ENCODE data around the gene CDA.

CDA gene

GRCh38 chr1:20618550-20618949 lies 29.7 kb downstream of the CDA start:
- DNase-seq, result no peak

DNA sequence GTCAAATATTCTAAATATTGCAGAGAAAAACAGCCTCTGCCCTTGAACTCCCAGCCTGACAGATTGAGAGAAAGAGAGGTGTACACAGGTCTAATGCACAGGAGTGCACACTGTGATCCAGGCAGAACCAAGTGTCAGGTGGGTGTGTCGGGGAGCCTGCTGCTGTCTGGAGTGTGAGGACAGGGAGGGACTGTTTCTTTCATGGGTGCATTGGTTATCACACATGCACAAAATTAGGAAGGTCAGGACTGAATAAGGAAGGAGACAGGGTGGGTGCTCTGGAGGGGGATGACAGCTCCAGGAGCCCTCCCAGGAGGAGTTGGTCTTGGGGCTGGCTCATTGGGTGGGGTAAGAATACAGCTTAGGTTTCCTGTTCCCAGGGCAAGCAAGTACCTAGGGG lies 31.1 kb downstream of the CDA start:
- DNase-seq, result no peak

DNA sequence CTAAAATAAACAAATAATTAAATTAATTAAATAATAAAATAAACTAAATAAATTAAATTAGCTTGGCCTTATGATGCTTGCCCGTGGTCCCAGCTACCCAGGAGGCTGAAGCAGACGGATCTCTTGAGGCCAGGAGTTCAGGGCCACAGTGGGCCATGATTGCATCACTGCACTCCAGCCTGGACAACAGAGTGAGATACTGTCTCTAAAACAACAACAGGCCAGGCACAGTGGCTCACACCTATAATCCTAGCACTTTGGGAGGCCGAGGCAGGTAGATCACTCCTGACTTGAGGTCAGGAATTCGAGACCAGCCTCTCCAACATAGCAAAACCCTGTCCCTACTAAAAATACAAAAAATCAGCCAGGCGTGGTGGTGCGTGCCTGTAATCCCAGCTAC lies 32.1 kb downstream of the CDA start:
- no peak for DNase-seq

- DNase-seq, result no peak
These were observed 35.8 kb downstream of the CDA start for GRCh38 chr1:20624709-20625108.

DNA sequence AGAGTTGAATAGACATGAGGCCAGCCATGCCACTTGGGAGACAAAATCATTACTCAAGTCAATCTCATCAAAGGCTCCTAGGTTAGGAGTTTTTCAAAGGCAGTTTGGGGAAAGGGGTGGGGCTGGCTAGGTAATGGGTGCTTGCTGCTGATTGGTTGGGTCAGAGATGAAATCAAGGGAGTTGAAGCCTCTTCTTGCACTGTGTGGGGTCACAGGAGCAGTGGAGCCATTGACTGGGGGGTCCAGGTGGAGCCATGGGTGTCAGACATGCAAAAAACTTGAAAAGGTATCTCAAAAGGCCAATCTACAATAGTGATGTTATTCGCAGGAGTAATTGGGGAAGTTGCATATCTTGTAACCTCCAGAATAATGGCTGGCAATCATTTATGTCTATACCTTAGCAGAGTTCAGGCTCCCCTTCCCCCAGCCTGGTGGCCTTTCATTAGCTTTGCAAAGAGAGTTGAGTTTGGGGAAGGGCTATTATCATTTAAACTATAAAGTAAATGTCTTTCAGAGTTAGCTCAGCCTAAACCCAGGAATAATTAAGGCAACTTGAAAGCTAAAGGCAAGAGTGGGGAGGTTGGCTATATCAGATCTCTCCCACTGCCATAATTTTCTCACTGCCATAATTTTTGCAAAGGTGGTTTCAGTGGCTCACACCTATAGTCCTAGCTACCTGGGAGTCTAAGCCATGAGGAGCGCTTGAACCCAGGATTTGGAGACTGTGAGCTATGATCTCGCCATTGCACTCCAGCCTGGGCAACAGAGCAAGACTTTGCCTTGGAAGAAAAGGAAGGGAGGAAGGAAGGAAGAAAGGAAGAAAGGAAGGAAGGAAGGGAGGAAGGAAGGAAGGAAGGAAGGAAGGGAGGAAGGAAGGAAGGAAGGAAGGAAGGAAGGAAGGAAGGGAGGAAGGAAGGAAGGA lies 36.5 kb downstream of the CDA start:
- DNase-seq, result no peak

DNA sequence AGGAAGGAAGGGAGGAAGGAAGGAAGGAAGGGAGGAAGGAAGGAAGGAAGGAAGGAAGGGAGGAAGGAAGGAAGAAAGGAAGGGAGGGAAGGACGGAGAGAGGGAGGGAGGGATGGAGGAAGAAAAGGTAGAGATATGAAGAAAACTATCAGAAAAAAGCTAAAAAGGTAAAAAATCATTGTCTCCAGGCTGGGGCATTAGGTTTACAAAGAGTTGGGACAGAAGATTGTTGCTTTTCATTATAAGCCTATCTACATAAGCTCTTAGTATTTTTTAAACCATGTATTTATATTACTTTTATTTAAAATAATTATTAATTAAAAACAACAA lies 37.2 kb downstream of the CDA start:
- no peak for DNase-seq

- no peak for DNase-seq
These were observed 37.6 kb downstream of the CDA start for GRCh38 chr1:20626524-20626923.

DNA sequence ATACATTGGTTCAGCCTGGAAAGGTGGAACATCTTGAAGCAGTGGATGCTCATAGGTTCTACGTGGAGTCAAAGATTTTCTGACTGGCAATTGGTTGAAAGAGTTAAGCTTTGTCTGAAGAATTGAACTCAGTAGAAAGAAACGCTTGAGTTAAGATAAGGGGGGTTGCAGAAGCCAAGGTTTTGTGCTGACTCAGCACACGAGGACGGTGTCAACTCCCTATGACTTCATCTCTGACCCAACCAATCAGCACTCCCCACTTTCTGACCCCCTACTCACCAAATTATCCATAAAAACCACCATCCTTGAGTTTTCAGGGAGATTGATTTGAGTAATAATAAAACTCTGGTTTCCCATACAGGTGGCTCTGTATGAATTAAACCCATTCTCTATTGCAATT lies 41.8 kb downstream of the CDA start:
- no peak for DNase-seq

DNA sequence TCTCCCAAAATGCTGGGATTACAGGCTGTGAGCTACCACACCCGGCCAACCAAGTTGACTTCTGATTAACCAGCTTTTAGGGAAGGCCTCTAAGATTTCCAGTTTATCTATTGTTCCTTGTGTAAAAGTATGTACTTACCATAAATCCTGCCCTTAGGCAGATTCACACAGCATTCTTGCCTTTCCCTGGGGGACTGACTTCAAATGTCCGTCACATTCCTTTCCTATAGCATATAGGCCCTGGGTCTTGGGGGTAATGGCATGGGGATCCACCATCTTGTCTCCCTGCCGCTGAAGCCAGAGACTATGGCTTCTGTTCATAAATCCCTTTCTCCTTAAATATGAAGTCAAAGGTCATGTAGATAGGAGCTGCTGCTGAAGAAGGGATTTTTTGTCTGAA lies 43.5 kb downstream of the CDA start:
- DNase-seq, result no peak

- peak; percentile 99 for DNase-seq
These were observed 44.5 kb downstream of the CDA start, which contains the start of gene PINK1 for GRCh38 chr1:20633190-20634064. Gene PINK1, plus strand, starts transcription at chr1:20633458. Its CDS starts 91 bp downstream, at chr1:20633549.

- DNase-seq, result peak; percentile 34
These were observed 45.2 kb downstream of the CDA start for GRCh38 chr1:20634065-20634593.

GRCh38 chr1:20634594-20635084 lies 45.7 kb downstream of the CDA start:
- peak; percentile 37 for DNase-seq

GRCh38 chr1:20636785-20637347 lies 48.0 kb downstream of the CDA start:
- DNase-seq, result no peak

DNA sequence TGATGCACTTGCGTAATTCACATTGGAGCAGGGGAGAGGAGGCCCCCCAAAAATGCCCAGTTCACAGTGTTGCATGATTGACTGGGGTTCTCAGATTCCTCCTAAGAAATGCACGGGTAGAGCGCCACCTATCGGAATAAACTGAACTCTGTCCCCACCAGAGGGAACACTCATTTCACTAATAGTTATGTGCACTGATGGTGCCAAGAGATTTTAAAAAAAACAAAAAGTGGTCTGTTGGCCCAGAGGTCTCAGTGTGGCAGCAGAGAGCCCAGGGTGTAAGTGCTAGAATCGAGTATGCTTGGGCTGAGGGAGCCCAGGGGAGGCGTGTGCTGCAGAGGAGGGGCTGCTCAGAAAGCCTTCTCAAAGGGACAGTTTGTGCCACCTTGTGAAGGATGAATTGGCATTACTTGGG lies 51.3 kb downstream of the CDA start:
- peak; percentile 41 for DNase-seq

GRCh38 chr1:20641975-20642374 lies 53.1 kb downstream of the CDA start:
- DNase-seq, result no peak

DNA sequence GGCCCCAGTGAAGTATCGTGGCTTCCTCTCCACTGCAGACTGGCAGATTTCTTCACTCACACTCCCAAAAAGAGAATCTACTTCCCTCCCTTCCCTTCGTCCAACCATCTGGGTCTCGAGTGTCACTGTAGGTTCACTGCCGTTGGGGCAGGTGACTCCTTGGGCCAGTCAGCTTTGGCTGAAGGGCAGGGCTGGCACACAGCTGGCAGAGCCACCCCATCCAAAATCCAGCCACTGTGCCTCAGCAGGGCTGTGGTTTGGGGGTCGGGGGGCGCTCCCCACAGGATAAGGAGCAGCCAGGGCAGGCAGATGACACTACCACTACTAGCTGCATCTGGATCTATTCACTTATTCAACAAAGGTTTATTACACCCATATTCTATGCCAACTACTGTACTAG lies 54.2 kb downstream of the CDA start:
- DNase-seq, result no peak

DNA sequence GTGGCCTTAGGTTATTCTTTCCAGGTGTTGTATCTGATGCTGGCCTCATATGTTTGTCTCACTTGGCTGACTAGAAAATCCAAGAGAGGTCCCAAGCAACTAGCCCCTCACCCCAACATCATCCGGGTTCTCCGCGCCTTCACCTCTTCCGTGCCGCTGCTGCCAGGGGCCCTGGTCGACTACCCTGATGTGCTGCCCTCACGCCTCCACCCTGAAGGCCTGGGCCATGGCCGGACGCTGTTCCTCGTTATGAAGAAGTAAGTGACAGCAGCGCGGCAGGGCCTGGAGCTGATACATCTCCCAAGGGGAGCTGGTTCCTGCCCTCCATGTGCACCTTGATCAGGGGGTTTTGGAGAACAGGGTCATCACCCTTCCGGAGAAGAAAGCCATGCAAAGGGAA lies 55.5 kb downstream of the CDA start:
- DNase-seq, result no peak

- DNase-seq, result no peak
These were observed 56.5 kb downstream of the CDA start for GRCh38 chr1:20645414-20645813.

DNA sequence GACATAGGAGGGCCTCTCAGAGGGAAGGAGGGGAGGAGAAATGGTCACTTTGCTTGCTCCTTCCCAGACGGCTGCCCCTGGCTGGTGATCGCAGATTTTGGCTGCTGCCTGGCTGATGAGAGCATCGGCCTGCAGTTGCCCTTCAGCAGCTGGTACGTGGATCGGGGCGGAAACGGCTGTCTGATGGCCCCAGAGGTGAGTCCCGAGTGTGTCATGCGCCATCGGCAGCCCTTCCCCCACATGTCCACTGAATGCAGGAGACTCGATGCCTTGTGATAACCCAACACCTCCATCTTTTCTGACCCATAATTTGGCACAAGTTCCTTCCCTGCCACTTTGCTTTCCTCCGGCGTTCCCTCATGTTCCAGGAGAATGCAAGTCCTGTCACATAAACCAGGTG lies 59.5 kb downstream of the CDA start:
- DNase-seq, result no peak

GRCh38 chr1:20648946-20649345 lies 60.0 kb downstream of the CDA start:
- DNase-seq, result no peak

DNA sequence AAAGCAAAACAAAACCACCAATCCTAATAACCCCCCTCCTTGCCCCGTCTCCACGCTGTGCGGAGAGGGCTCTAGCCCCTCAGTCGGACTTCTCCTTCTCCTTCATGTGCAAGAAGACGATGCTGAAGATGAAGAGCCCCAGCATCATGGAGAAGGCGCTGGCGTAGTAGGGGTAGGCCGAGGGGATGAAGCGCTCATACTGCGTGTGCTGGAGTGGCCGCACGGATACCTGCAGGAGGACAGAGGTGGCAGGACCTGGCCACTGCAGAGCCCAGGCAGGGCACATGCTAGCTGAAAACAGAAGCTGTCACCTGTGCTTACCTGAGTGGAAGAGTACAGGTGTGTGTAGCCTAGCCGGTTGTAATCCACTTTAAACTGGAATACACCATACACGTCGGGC lies 63.4 kb downstream of the CDA start:
- no peak for DNase-seq

GRCh38 chr1:20654104-20654690 lies 65.3 kb downstream of the CDA start:
- DNase-seq, result no peak

- DNase-seq, result no peak
These were observed 68.1 kb downstream of the CDA start for GRCh38 chr1:20657024-20657423.

Measured in activated T-cell treated with anti-CD3 and anti-CD28 coated beads, Interleukin-2, amount 50 U/mL, for 1 hour (primary cell).